Measurements from ENCODE around the gene KLHL42. TPM values are rescaled to one million over a fixed set of nuclear protein-coding genes. Genes with fewer than 3 reads are reported as not detected.

KLHL42 gene
- total RNA-seq, 2 donors from 2014 or later = 32.7 to 36.6 TPM

GRCh38 chr12:27805238-27805637 is 25.2 kb downstream of the KLHL42 start:
- no peak for ATAC-seq
- H3K4me1 ChIP-seq = peaks cover 22% of the 10 kb centered on the region
- no peak for TF ChIP-seq POLR2A (IDR thresholded peaks at IDR 0.05)
- TF ChIP-seq CTCF (IDR thresholded peaks at IDR 0.05) = no peak
- H3K27ac ChIP-seq = no peak overlapping the region
- no peak overlapping the region for H3K4me3 ChIP-seq
- intact Hi-C loops (cut with DNase I) = no loop called here
- no peaks in the 10 kb centered on the region for H3K27me3 ChIP-seq
- H3K9me3 ChIP-seq = no peaks in the 10 kb centered on the region
- WGBS, 2 donors = 0 to 53% methylated on average over 1 of the region's 1 CpG
- no peaks in the 10 kb centered on the region for H3K36me3 ChIP-seq (replicated peaks in 1 of 2; ENCODE audit: insufficient read depth in 1 of 2, low read depth in 2 of 2)
- no peak for DNase-seq

- ATAC-seq = no peak
- no peaks in the 10 kb centered on the region for H3K9me3 ChIP-seq
- TF ChIP-seq CTCF (IDR thresholded peaks at IDR 0.05) (no peak), POLR2A (IDR thresholded peaks at IDR 0.05) (no peak)
- WGBS, 2 donors = 79 to 90% methylated on average over 2 to 4 of the region's 4 CpGs
- H3K36me3 ChIP-seq (replicated peaks in 1 of 2; ENCODE audit: insufficient read depth in 1 of 2, low read depth in 2 of 2) = no peaks in the 10 kb centered on the region
- H3K27ac ChIP-seq = no peak overlapping the region
- no peak for DNase-seq
- no peaks in the 10 kb centered on the region for H3K27me3 ChIP-seq
- H3K4me3 ChIP-seq = no peak overlapping the region
- intact Hi-C loops (cut with DNase I) = no loop called here
- H3K4me1 ChIP-seq = peaks cover 32% of the 10 kb centered on the region
Observed at GRCh38 chr12:27806259-27806658, 26.2 kb downstream of the KLHL42 start.

- no peak for DNase-seq
- H3K4me3 ChIP-seq = no peak overlapping the region
- no peaks in the 10 kb centered on the region for H3K36me3 ChIP-seq (replicated peaks in 1 of 2; ENCODE audit: insufficient read depth in 1 of 2, low read depth in 2 of 2)
- H3K9me3 ChIP-seq = no peaks in the 10 kb centered on the region
- H3K27ac ChIP-seq = no peak overlapping the region
- H3K27me3 ChIP-seq = no peaks in the 10 kb centered on the region
- peaks cover 36% of the 10 kb centered on the region for H3K4me1 ChIP-seq
- intact Hi-C loops (cut with DNase I) = no loop called here
- no peak for TF ChIP-seq POLR2A (IDR thresholded peaks at IDR 0.05)
- no peak for TF ChIP-seq CTCF (IDR thresholded peaks at IDR 0.05)
- ATAC-seq = no peak
- 55 to 65% methylated on average over 8 of the region's 8 CpGs for WGBS, 2 donors
Observed at GRCh38 chr12:27807063-27807703, 27.1 kb downstream of the KLHL42 start.

- DNase-seq = peak; percentile 30 to 75 (median 64)
- H3K9me3 ChIP-seq = no peaks in the 10 kb centered on the region
- TF ChIP-seq CTCF (IDR thresholded peaks at IDR 0.05) = no peak
- TF ChIP-seq POLR2A (IDR thresholded peaks at IDR 0.05) = peak in 1 of 3 donors; percentile 8
- H3K27ac ChIP-seq = peak overlapping the region; percentile 28 to 76 (median 62)
- intact Hi-C loops (cut with DNase I) = no loop called here
- ATAC-seq = peak; percentile 83
- H3K4me1 ChIP-seq = peaks cover 36% of the 10 kb centered on the region
- H3K36me3 ChIP-seq (replicated peaks in 1 of 2; ENCODE audit: insufficient read depth in 1 of 2, low read depth in 2 of 2) = no peaks in the 10 kb centered on the region
- 16 to 25% methylated on average over 6 of the region's 6 CpGs for WGBS, 2 donors
- no peaks in the 10 kb centered on the region for H3K27me3 ChIP-seq
- no peak overlapping the region for H3K4me3 ChIP-seq
Observed at GRCh38 chr12:27808841-27809240, 28.8 kb downstream of the KLHL42 start.

GRCh38 chr12:27810756-27811155 is 30.7 kb downstream of the KLHL42 start:
- no peaks in the 10 kb centered on the region for H3K36me3 ChIP-seq (replicated peaks in 1 of 2; ENCODE audit: insufficient read depth in 1 of 2, low read depth in 2 of 2)
- ATAC-seq (no peak), DNase-seq (no peak)
- H3K27ac ChIP-seq = peak overlapping the region; percentile 23 to 76 (median 34)
- H3K27me3 ChIP-seq = no peaks in the 10 kb centered on the region
- peaks cover 36% of the 10 kb centered on the region for H3K4me1 ChIP-seq
- intact Hi-C loops (cut with DNase I) = no loop called here
- no peak for TF ChIP-seq CTCF (IDR thresholded peaks at IDR 0.05)
- no peak for TF ChIP-seq POLR2A (IDR thresholded peaks at IDR 0.05)
- no peak overlapping the region for H3K4me3 ChIP-seq
- 34 to 48% methylated on average over 4 of the region's 4 CpGs for WGBS, 2 donors
- H3K9me3 ChIP-seq = no peaks in the 10 kb centered on the region

Measured in body of pancreas (tissue), 4 donors.